HepG2 (cell line): ENCODE measurements around the gene SFTA2. TPM values are rescaled to one million over a fixed set of nuclear protein-coding genes. Genes with fewer than 3 reads are reported as not detected.

ENCODE experiments used
- BORCS8-MEF2B ChIP-seq: sonication (generic); formaldehyde crosslinking; IDR thresholded peaks from 2 replicates; pipeline ENCODE4 v1.8.0; 2022; ENCODE audit warnings: mild to moderate bottlenecking, missing genetic modification reagents
- DRAP1 ChIP-seq: IDR thresholded peaks from 2 replicates; pipeline ENCODE4 v1.6.1; 2016; ENCODE audit warnings: missing genetic modification reagents, missing compliant biosample characterization
- EHMT2 ChIP-seq: fragments of 200-600 bp; sonication (generic); IDR thresholded peaks from 2 replicates; pipeline ENCODE4 v1.7.0; 2017; ENCODE audit warnings: antibody characterized with exemption, low read depth, low read length, borderline replicate concordance
- HCFC1 ChIP-seq: fragments of 150-350 bp; IDR thresholded peaks from 2 replicates; pipeline ENCODE4 v1.6.1; 2014; ENCODE audit warnings: low read depth, low read length
- ISL2 ChIP-seq: sonication (generic); formaldehyde crosslinking; IDR thresholded peaks from 2 replicates; pipeline ENCODE4 v1.5.0; 2020; ENCODE audit warnings: missing genetic modification reagents
- MIXL1 ChIP-seq: IDR thresholded peaks from 2 replicates; pipeline ENCODE4 v1.6.1; 2016
- MTF1 ChIP-seq: sonication (generic); formaldehyde crosslinking; IDR thresholded peaks from 2 replicates; pipeline ENCODE4 v1.5.0; 2020; ENCODE audit warnings: missing genetic modification reagents
- NFE2L2 ChIP-seq: fragments of 150-350 bp; IDR thresholded peaks from 2 replicates; pipeline ENCODE4 v1.6.1; 2014; ENCODE audit warnings: low read length
- PAWR ChIP-seq: sonication (generic); formaldehyde crosslinking; IDR thresholded peaks from 2 replicates; pipeline ENCODE4 v1.4.0; 2020; ENCODE audit warnings: missing genetic modification reagents, mild to moderate bottlenecking, borderline replicate concordance
- POLR2G ChIP-seq: fragments of 200-400 bp; formaldehyde crosslinking; IDR thresholded peaks from 2 replicates; pipeline ENCODE4 v1.6.1; 2018; ENCODE audit warnings: mild to moderate bottlenecking, low read depth, low read length, moderate library complexity
- RERE ChIP-seq: IDR thresholded peaks from 2 replicates; pipeline ENCODE4 v1.6.1; 2016; ENCODE audit warnings: low read depth, missing genetic modification reagents, missing compliant biosample characterization
- SNRNP70 ChIP-seq: fragments of 200-400 bp; formaldehyde crosslinking; IDR thresholded peaks from 2 replicates; pipeline ENCODE4 v1.6.1; 2017; ENCODE audit warnings: mild to moderate bottlenecking, low read depth, low read length, moderate library complexity
- TCF12 ChIP-seq, 2 experiments: fragments of 450-650 bp in 1 of 2; sonication (generic) in 1 of 2; formaldehyde crosslinking in 1 of 2; IDR thresholded peaks; 2 replicates each; pipeline versions ENCODE4 v1.6.1 to v1.8.0; 2017 to 2022; ENCODE audit warnings: antibody characterized with exemption in 1 of 2, mild to moderate bottlenecking in 1 of 2, missing genetic modification reagents in 1 of 2, moderate library complexity in 1 of 2
- U2AF1 ChIP-seq: fragments of 200-400 bp; formaldehyde crosslinking; optimal IDR thresholded peaks from 2 replicates; pipeline ENCODE3; 2017; ENCODE audit warnings: mild to moderate bottlenecking, low read depth, low read length
- ZFP1 ChIP-seq: IDR thresholded peaks from 2 replicates; pipeline ENCODE4 v1.6.1; 2016
- ZNF121 ChIP-seq: sonication (generic); formaldehyde crosslinking; IDR thresholded peaks from 2 replicates; pipeline ENCODE4 v1.5.0; 2020; ENCODE audit warnings: mild to moderate bottlenecking, missing genetic modification reagents
- ZNF138 ChIP-seq: sonication (generic); formaldehyde crosslinking; IDR thresholded peaks from 2 replicates; pipeline ENCODE4 v1.5.0; 2020; ENCODE audit warnings: mild to moderate bottlenecking, low read depth, missing genetic modification reagents
- ZNF143 ChIP-seq: sonication (generic); formaldehyde crosslinking; IDR thresholded peaks from 2 replicates; pipeline ENCODE4 v1.4.0; 2020; ENCODE audit warnings: missing genetic modification reagents
- ZNF530 ChIP-seq: sonication (generic); formaldehyde crosslinking; IDR thresholded peaks from 2 replicates; pipeline ENCODE4 v1.5.0; 2020; ENCODE audit warnings: low read depth, mild to moderate bottlenecking, missing genetic modification reagents
- ZNF737 ChIP-seq: sonication (generic); formaldehyde crosslinking; IDR thresholded peaks from 2 replicates; pipeline ENCODE4 v1.5.0; 2020; ENCODE audit warnings: missing genetic modification reagents, mild to moderate bottlenecking, borderline replicate concordance
- polyA plus RNA-seq, 8 experiments: library from polyadenylated mRNA; depleted of rRNA in 3 of 8; stranded (reverse) in 7 of 8; unstranded in 1 of 8; fragments of >200 nt; fragmentation: Illumina TruSeq in 4 of 8; extraction: Trizol in 4 of 8; gene quantifications; 2 replicates each; pipeline versions ENCODE4 v1.2.1 to v1.2.3, GENCODE V29; 2011 to 2016; ENCODE audit warnings: low read depth in 4 of 8, missing spikeins in 1 of 8, mixed read lengths in 1 of 8; ENCODE audit not compliant: insufficient read depth in 1 of 8
- total RNA-seq, 5 experiments: library from RNA; depleted of rRNA; stranded (reverse); fragments of >200 nt; fragmentation: Illumina TruSeq; extraction: Trizol; gene quantifications; 2 replicates each; pipeline ENCODE4 v1.2.3, GENCODE V29; 2016; ENCODE audit warnings: low read depth in 1 of 5
- TF ChIP-seq, protein P1 (sequence below): sonication (generic); formaldehyde crosslinking; IDR thresholded peaks from 2 replicates; pipeline ENCODE4 v1.4.0; 2020; ENCODE audit warnings: missing genetic modification reagents, mild to moderate bottlenecking, borderline replicate concordance
- TF ChIP-seq, protein P2 (sequence below): sonication (generic); formaldehyde crosslinking; IDR thresholded peaks from 2 replicates; pipeline ENCODE4 v1.4.0; 2020; ENCODE audit warnings: missing genetic modification reagents

The SFTA2 gene
- total and polyA plus RNA-seq, 2 of the 13 experiments (the other 11 are each of a cell fraction or from before 2014, with no cell fraction given) = not detected

- TF ChIP-seq RERE (CRISPR knock-in tag) = no peak
- TF ChIP-seq ZNF143 (CRISPR knock-in tag) = peak; percentile 65
- no peak for TF ChIP-seq ZNF530
- TF ChIP-seq ZNF138 (CRISPR knock-in tag) = peak; percentile 25; the same call in 1 of the 2 replicates
- no peak for TF ChIP-seq PAWR
- TF ChIP-seq SNRNP70 = no peak
- TF ChIP-seq MIXL1 (CRISPR knock-in tag) = no peak
- TF ChIP-seq EHMT2 = no peak
- no peak for TF ChIP-seq MTF1 (CRISPR knock-in tag)
- no peak for TF ChIP-seq HCFC1
- no peak for TF ChIP-seq ZFP1
- TF ChIP-seq NFE2L2 = no peak
- peak; percentile 3; the same call in 1 of the 2 replicates for TF ChIP-seq BORCS8-MEF2B
- peak; percentile 55; the same call in 1 of the 2 replicates for TF ChIP-seq DRAP1
- TF ChIP-seq ZNF737 (CRISPR knock-in tag) = no peak
- TF ChIP-seq ISL2 (CRISPR knock-in tag) = 0 out of 2 replicates have a peak, but pooled peaks have one; percentile 20
- TF ChIP-seq U2AF1 = no peak
- no peak for TF ChIP-seq TCF12 (IDR thresholded peaks at IDR 0.05)
- TF ChIP-seq TCF12 (CRISPR knock-in tag; IDR thresholded peaks at IDR 0.05) = no peak
- TF ChIP-seq, protein P1, sequence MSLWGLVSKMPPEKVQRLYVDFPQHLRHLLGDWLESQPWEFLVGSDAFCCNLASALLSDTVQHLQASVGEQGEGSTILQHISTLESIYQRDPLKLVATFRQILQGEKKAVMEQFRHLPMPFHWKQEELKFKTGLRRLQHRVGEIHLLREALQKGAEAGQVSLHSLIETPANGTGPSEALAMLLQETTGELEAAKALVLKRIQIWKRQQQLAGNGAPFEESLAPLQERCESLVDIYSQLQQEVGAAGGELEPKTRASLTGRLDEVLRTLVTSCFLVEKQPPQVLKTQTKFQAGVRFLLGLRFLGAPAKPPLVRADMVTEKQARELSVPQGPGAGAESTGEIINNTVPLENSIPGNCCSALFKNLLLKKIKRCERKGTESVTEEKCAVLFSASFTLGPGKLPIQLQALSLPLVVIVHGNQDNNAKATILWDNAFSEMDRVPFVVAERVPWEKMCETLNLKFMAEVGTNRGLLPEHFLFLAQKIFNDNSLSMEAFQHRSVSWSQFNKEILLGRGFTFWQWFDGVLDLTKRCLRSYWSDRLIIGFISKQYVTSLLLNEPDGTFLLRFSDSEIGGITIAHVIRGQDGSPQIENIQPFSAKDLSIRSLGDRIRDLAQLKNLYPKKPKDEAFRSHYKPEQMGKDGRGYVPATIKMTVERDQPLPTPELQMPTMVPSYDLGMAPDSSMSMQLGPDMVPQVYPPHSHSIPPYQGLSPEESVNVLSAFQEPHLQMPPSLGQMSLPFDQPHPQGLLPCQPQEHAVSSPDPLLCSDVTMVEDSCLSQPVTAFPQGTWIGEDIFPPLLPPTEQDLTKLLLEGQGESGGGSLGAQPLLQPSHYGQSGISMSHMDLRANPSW (CRISPR knock-in tag) = no peak
- peak; percentile 73 for TF ChIP-seq POLR2G
- TF ChIP-seq ZNF121 (CRISPR knock-in tag) = no peak
- TF ChIP-seq, protein P2, sequence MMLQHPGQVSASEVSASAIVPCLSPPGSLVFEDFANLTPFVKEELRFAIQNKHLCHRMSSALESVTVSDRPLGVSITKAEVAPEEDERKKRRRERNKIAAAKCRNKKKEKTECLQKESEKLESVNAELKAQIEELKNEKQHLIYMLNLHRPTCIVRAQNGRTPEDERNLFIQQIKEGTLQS (CRISPR knock-in tag) = peak; percentile 91
Observed at GRCh38 chr6:30885999-30886896, 45.7 kb downstream of the SFTA2 start (continued).
